HCT116 (cell line): ENCODE measurements around the gene CRISPLD2. TPM values are rescaled to one million over a fixed set of nuclear protein-coding genes. Genes with fewer than 3 reads are reported as not detected.

ENCODE experiments used
- ATAC-seq: fragments of 200-7000 bp; cut with Tn5 transposase; 2 replicates; pipeline ENCODE4 v1.9.1; 2020; ENCODE audit warnings: mild to moderate bottlenecking, moderate library complexity
- BruUV-seq: library from RNA; stranded (reverse); fragments of 400-500 nt; replicated peaks from 2 replicates; lab custom pipeline; 2021; lab: Mats Ljungman, UMichigan
- CTCF ChIA-PET: fragments of 300-600 bp; sonication (Branson Sonifier 250); formaldehyde crosslinking; loops from one replicate; lab custom pipeline; 2021; ENCODE audit warnings: antibody characterized with exemption; lab: Charles Lee
- POLR2A ChIA-PET: fragments of 300-600, 350-600 bp; sonication (Branson Sonifier 250); formaldehyde crosslinking; loops from one replicate; lab custom pipeline; 2021; ENCODE audit warnings: antibody characterized with exemption; lab: Charles Lee
- RAD21 ChIA-PET, 2 experiments: fragments of 300-600 bp; sonication (Branson Sonifier 250); formaldehyde crosslinking; loops; one replicate each; lab custom pipeline; 2023; ENCODE audit warnings: low total read pairs in 2 of 2; ENCODE audit not compliant: uncharacterized antibody in 2 of 2, unreplicated experiment in 2 of 2, low non-redundant PET in 1 of 2; lab: Charles Lee
- DNase-seq: peaks from one replicate; pipeline ENCODE4 v3.0.0-alpha.2; 2010; ENCODE audit warnings: low read depth, low spot score
- H2AFZ ChIP-seq: fragments of 200-600 bp; shearing (Covaris generic), sonication (generic); 2 replicates; pipeline ENCODE4 v1.6.1; 2017; ENCODE audit warnings: low read depth, mixed run types, mixed read lengths, antibody characterized with exemption, low read length; ENCODE audit not compliant: poor library complexity, severe bottlenecking
- H3K27ac ChIP-seq: 2 replicates; pipeline ENCODE4 v1.5.1; 2012; ENCODE audit warnings: low read depth, low read length
- H3K27me3 ChIP-seq: fragments of 200-600 bp; sonication (generic); 2 replicates; pipeline ENCODE4 v1.6.1; 2016; ENCODE audit warnings: mixed run types, low read length, mixed read lengths; ENCODE audit not compliant: insufficient read depth
- H3K36me3 ChIP-seq, 2 experiments: fragments of 200-500 bp in 1 of 2; fragments of 200-600 bp in 1 of 2; sonication (Bioruptor generic) in 1 of 2; sonication (generic) in 1 of 2; 2 replicates each; pipeline versions ENCODE4 v1.5.1 to v1.6.1; 2014 to 2016; ENCODE audit warnings: low read length in 2 of 2, inconsistent platforms in 1 of 2, mixed read lengths in 1 of 2, mixed run types in 1 of 2; ENCODE audit not compliant: insufficient read depth in 2 of 2, control insufficient read depth in 1 of 2
- H3K4me1 ChIP-seq, 2 experiments: fragments of 200-600 bp in 1 of 2; sonication (generic) in 1 of 2; 2 replicates each; pipeline versions ENCODE4 v1.5.1 to v1.6.1; 2012 to 2017; ENCODE audit warnings: low read length in 2 of 2, inconsistent platforms in 1 of 2, mild to moderate bottlenecking in 1 of 2, mixed read lengths in 1 of 2, mixed run types in 1 of 2, moderate library complexity in 1 of 2; ENCODE audit not compliant: insufficient read depth in 2 of 2, control insufficient read depth in 1 of 2
- H3K4me2 ChIP-seq: fragments of 200-600 bp; sonication (generic); 2 replicates; pipeline ENCODE4 v1.6.1; 2017; ENCODE audit warnings: mixed run types, low read length, mixed read lengths
- H3K4me3 ChIP-seq, 2 experiments: fragments of 200-600 bp in 1 of 2; sonication (generic) in 1 of 2; replicated peaks in 1 of 2; 2 replicates each; pipeline ENCODE4 v1.5.1; 2011 to 2016; ENCODE audit warnings: low read length in 2 of 2, control low read depth in 1 of 2, low read depth in 1 of 2, mild to moderate bottlenecking in 1 of 2, mixed read lengths in 1 of 2, mixed run types in 1 of 2
- H3K79me2 ChIP-seq: fragments of 200-600 bp; sonication (generic); 2 replicates; pipeline ENCODE4 v1.6.1; 2017; ENCODE audit warnings: mild to moderate bottlenecking, mixed run types, low read length, moderate library complexity, mixed read lengths; ENCODE audit not compliant: insufficient read depth
- H3K9ac ChIP-seq: fragments of 200-600 bp; sonication (generic); 2 replicates; pipeline ENCODE4 v1.6.1; 2016; ENCODE audit warnings: low read length, mixed read lengths
- H3K9me2 ChIP-seq: fragments of 200-600 bp; sonication (generic), shearing (Covaris generic); 2 replicates; pipeline ENCODE4 v1.6.1; 2017; ENCODE audit warnings: mixed run types, mild to moderate bottlenecking, moderate library complexity; ENCODE audit not compliant: insufficient read depth
- H3K9me3 ChIP-seq, 2 experiments: fragments of 200-500 bp in 1 of 2; fragments of 200-600 bp in 1 of 2; sonication (Bioruptor generic) in 1 of 2; sonication (generic) in 1 of 2; 2 replicates each; pipeline ENCODE4 v1.6.1; 2014 to 2017; ENCODE audit warnings: low read length in 2 of 2, mixed read lengths in 2 of 2, inconsistent platforms in 1 of 2, low read depth in 1 of 2, mild to moderate bottlenecking in 1 of 2, mixed run types in 1 of 2, moderate library complexity in 1 of 2; ENCODE audit not compliant: control insufficient read depth in 1 of 2, insufficient read depth in 1 of 2
- H4K20me1 ChIP-seq: fragments of 200-600 bp; sonication (generic), shearing (Covaris generic); 2 replicates; pipeline ENCODE4 v1.6.1; 2017; ENCODE audit warnings: mixed run types, mild to moderate bottlenecking, moderate library complexity; ENCODE audit not compliant: insufficient read depth
- ATF3 ChIP-seq: IDR thresholded peaks from 2 replicates; pipeline ENCODE4 v1.6.1; 2012
- CBX3 ChIP-seq: IDR thresholded peaks from 2 replicates; pipeline ENCODE4 v1.6.1; 2012; ENCODE audit warnings: low read depth
- CEBPB ChIP-seq: IDR thresholded peaks from 2 replicates; pipeline ENCODE4 v1.6.1; 2012; ENCODE audit warnings: low read depth
- CTCF ChIP-seq, 3 experiments: fragments of 200-600 bp in 1 of 3; sonication (generic) in 1 of 3; IDR thresholded peaks in 2 of 3; conservative IDR thresholded peaks in 1 of 3; 2 replicates each; pipeline ENCODE4 v1.5.1; 2012 to 2017; ENCODE audit warnings: low read depth in 2 of 3, low read length in 2 of 3, antibody characterized with exemption in 1 of 3, borderline replicate concordance in 1 of 3, control low read depth in 1 of 3, mild to moderate bottlenecking in 1 of 3, mixed read lengths in 1 of 3, mixed run types in 1 of 3, moderate library complexity in 1 of 3; ENCODE audit not compliant: insufficient read depth in 1 of 3
- EGR1 ChIP-seq: IDR thresholded peaks from 2 replicates; pipeline ENCODE4 v1.6.1; 2012; ENCODE audit warnings: low read depth
- ELF1 ChIP-seq: IDR thresholded peaks from 2 replicates; pipeline ENCODE4 v1.6.1; 2012; ENCODE audit warnings: low read depth, borderline replicate concordance
- EZH2 ChIP-seq: fragments of 200-600 bp; sonication (generic); IDR thresholded peaks from 2 replicates; pipeline ENCODE4 v1.6.1; 2017; ENCODE audit warnings: antibody characterized with exemption, mixed run types
- EZH2phosphoT487 ChIP-seq: fragments of 200-600 bp; IDR thresholded peaks from 2 replicates; pipeline ENCODE4 v1.6.1; 2018; ENCODE audit warnings: antibody characterized with exemption, borderline replicate concordance
- FOSL1 ChIP-seq: IDR thresholded peaks from 2 replicates; pipeline ENCODE4 v1.6.1; 2012; ENCODE audit warnings: low read depth
- JUND ChIP-seq: IDR thresholded peaks from 2 replicates; pipeline ENCODE4 v1.6.1; 2012
- MAX ChIP-seq: IDR thresholded peaks from 2 replicates; pipeline ENCODE4 v1.6.1; 2012
- POLR2A ChIP-seq: IDR thresholded peaks from 2 replicates; pipeline ENCODE4 v1.7.0; 2011; ENCODE audit warnings: borderline replicate concordance; ENCODE audit not compliant: insufficient read depth, insufficient read length; ENCODE audit errors: extremely low read depth
- POLR2AphosphoS5 ChIP-seq: IDR thresholded peaks from 2 replicates; pipeline ENCODE4 v1.6.1; 2011; ENCODE audit warnings: mild to moderate bottlenecking, low read depth, low read length, moderate library complexity
- RAD21 ChIP-seq: IDR thresholded peaks from 2 replicates; pipeline ENCODE4 v1.6.1; 2012; ENCODE audit warnings: low read depth, mild to moderate bottlenecking
- SIN3A ChIP-seq: IDR thresholded peaks from 2 replicates; pipeline ENCODE4 v1.6.1; 2012; ENCODE audit warnings: low read depth
- SP1 ChIP-seq: IDR thresholded peaks from 2 replicates; pipeline ENCODE4 v1.6.1; 2012; ENCODE audit warnings: low read depth
- SRF ChIP-seq: IDR thresholded peaks from 2 replicates; pipeline ENCODE4 v1.6.1; 2012; ENCODE audit warnings: low read depth
- TCF7L2 ChIP-seq: IDR thresholded peaks from 2 replicates; pipeline ENCODE4 v1.7.0; 2011; ENCODE audit warnings: borderline replicate concordance, inconsistent platforms; ENCODE audit not compliant: insufficient read depth, insufficient read length; ENCODE audit errors: extremely low read depth
- YY1 ChIP-seq: IDR thresholded peaks from 2 replicates; pipeline ENCODE4 v1.6.1; 2011; ENCODE audit warnings: low read length, low read depth, moderate library complexity, mild to moderate bottlenecking; ENCODE audit not compliant: insufficient replicate concordance; ENCODE audit errors: extremely low read depth
- ZFX ChIP-seq: fragments of 450-650 bp; IDR thresholded peaks from 2 replicates; pipeline ENCODE4 v1.6.1; 2017
- intact Hi-C: fragments of 100-400 bp; cut with micrococcal nuclease; formaldehyde crosslinking; loops from 2 replicates; pipeline ENCODE4 v1.10.0; 2022
- total RNA-seq: library from RNA; stranded (reverse); gene quantifications from one replicate; pipeline ENCODE4 v1.2.1, GENCODE V29; 2021; ENCODE audit not compliant: unreplicated experiment

The CRISPLD2 gene
- total RNA-seq, 1 experiment from 2014 or later = 4.6 TPM

DNA sequence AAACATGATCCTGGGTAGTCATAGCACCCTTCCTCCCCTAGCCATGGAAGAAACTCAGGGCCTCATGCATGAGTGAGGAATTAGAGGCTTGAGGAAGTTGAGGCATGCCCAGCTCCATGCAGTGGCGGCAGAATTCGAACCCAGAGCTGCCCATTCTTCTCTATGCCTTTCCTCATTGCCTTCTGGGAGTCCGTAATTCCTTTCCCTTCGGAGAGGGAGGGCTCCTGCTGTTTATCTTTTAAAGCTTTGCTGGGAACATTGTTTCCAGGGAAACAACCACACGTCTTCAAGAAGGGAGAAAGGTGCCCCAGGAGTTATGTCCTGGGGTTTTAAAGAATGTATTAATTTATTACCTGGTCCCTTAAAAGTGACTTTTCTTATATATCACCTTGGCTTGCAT lies 8.5 kb downstream of the CRISPLD2 start:
- Histone ChIP-seq H3K4me2 (no peak overlapping the region), H3K9ac (no peak overlapping the region), H3K79me2 (no peaks in the 10 kb centered on the region), H3K9me2 (no peaks in the 10 kb centered on the region), H3K27ac (no peak overlapping the region), H3K9me3 (no peaks in the 10 kb centered on the region), H3K4me1 (peaks cover 0 to 6% of the 10 kb centered on the region in 2 experiments; a peak in 1 of 4 replicates), H4K20me1 (no peaks in the 10 kb centered on the region), H3K27me3 (no peaks in the 10 kb centered on the region), H2AFZ (no peak overlapping the region), H3K4me3 (no peak overlapping the region), H3K36me3 (no peaks in the 10 kb centered on the region)
- CTCF ChIA-PET = no interaction called here
- no peak for ATAC-seq
- no peak for TF ChIP-seq MAX
- no peak for TF ChIP-seq SP1
- no peak for TF ChIP-seq FOSL1
- no peak for TF ChIP-seq CBX3
- no peak for TF ChIP-seq ELF1
- TF ChIP-seq POLR2A = no peak
- TF ChIP-seq JUND = no peak
- DNase-seq = no peak
- intact Hi-C loops = no loop called here
- POLR2A ChIA-PET = interaction anchor here (1.3 kb wide), 1 partner anchor 8 kb away, joined by 6 read pairs; the partner anchor contains the start of gene CRISPLD2
- BruUV-seq = no TSS peak
- RAD21 ChIA-PET = no interaction called here

GRCh38 chr16:84829168-84829965 lies 9.6 kb downstream of the CRISPLD2 start:
- no peaks in the 10 kb centered on the region for H4K20me1 ChIP-seq
- RAD21 ChIA-PET = no interaction called here
- no TSS peak for BruUV-seq
- no peak overlapping the region for H3K27ac ChIP-seq
- H3K9ac ChIP-seq = no peak overlapping the region
- H3K36me3 ChIP-seq = no peaks in the 10 kb centered on the region
- H3K9me2 ChIP-seq = no peaks in the 10 kb centered on the region
- H3K79me2 ChIP-seq = no peaks in the 10 kb centered on the region
- no peaks in the 10 kb centered on the region for H3K27me3 ChIP-seq
- no peak overlapping the region for H2AFZ ChIP-seq
- peaks cover 0 to 6% of the 10 kb centered on the region in 2 experiments; a peak in 1 of 4 replicates for H3K4me1 ChIP-seq
- H3K4me3 ChIP-seq = no peak overlapping the region
- POLR2A ChIA-PET = interaction anchor here (1.3 kb wide), 1 partner anchor 9 kb away, joined by 6 read pairs; the partner anchor contains the start of gene CRISPLD2
- CTCF ChIA-PET = interaction anchor here (0.5 kb wide), 1 partner anchor 42 kb away, joined by 3 read pairs; no protein-coding TSS in a partner anchor
- H3K9me3 ChIP-seq = no peaks in the 10 kb centered on the region
- DNase-seq (no peak), ATAC-seq (peak; percentile 30; the same call in 1 of the 2 replicates)
- no peak overlapping the region for H3K4me2 ChIP-seq
- intact Hi-C loops = no loop called here
- TF ChIP-seq EGR1 = no peak
- no peak for TF ChIP-seq SIN3A
- TF ChIP-seq ZFX = no peak
- TF ChIP-seq EZH2phosphoT487 = no peak
- TF ChIP-seq CTCF (IDR thresholded peaks at IDR 0.05 in 2 of 3, conservative IDR thresholded peaks at IDR 0.05 in 1 of 3; ENCODE audit: borderline replicate concordance in 1 of 3, insufficient read depth in 1 of 3, low read depth in 2 of 3, low read length in 2 of 3) = no peak
- TF ChIP-seq CEBPB = no peak
- no peak for TF ChIP-seq POLR2AphosphoS5
- TF ChIP-seq TCF7L2 = no peak
- TF ChIP-seq EZH2 = no peak
- no peak for TF ChIP-seq SRF
- TF ChIP-seq MAX = no peak
- TF ChIP-seq JUND = no peak
- TF ChIP-seq YY1 = no peak
- no peak for TF ChIP-seq ATF3
- no peak for TF ChIP-seq RAD21
- TF ChIP-seq CBX3 = no peak
